HK-2 (cell line): ENCODE data around the gene ERAS.

Experiments used
- DNase-seq: peaks from one replicate; pipeline ENCODE4 v3.0.0-alpha.2; 2018; ENCODE audit not compliant: unreplicated experiment

The ERAS gene, protein sequence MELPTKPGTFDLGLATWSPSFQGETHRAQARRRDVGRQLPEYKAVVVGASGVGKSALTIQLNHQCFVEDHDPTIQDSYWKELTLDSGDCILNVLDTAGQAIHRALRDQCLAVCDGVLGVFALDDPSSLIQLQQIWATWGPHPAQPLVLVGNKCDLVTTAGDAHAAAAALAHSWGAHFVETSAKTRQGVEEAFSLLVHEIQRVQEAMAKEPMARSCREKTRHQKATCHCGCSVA

DNA sequence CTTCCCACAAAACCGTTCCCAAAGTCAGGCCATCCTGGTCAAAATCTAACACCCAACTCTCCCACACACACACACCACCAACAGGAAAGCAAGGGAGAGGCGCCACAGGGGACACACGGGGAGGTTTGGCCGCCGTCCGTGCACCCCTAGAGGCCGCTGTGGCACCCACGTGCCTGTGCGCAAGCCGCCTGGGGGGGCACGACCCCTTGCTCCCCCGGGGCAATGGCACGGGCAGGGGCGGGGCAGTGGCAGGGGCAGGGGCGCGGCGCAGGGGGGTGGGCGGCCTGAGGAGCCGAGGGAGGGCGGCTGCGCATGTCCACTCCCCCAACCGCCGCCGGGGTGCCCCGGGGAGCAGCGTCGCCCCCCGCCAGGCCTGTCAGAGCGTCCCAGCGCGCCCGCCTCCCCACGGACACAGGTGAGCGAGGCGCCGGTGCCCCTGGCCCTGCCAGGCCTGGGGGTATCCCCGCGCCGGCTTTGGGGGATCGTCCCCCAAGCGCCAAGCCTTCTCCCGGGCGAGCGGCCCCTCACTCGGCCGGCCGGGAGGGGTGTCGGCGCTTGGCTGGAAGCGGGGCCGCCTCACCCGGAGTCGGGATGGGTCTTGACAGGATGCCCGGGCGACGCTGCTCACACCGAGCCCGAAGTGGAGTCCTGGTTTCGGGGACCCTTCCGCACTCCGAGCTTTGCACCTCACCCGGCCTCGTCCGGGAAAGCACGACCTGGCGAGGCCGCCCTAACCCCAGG is at the start of gene ERAS:
ERAS (plus strand) TSS at position 379 of the 741 bp plus-strand sequence. CDS start 2,611 bp downstream, outside the sequence.
- DNase-seq = no peak

DNA sequence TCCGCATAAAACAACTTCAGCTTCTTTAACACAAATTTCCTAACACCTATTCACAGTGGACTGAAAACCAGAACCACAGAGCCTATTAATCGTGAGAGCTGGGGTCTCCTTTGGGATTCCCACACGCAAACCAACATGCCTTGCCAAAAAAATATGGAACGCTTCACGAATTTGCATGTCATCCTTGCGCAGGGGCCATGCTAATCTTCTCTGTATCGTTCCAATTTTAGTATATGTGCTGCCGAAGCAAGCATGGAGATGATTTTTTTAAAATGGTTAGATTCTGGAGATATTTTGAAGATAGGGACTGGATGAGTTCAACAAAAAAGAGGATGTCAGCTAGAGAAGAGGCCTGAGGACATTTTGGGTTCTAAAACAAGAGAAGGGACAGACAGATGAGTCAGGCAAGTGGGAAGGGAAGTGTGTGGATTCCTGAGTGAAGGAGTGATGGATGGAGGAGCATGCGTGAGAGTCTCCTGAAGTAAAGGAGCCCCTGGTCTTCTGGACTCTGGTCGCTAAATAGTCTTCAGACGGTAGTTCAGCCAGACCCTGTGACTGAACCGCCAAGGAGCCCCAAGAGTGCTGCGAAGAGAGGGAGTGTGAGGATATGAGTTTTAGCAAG is 49.4 kb upstream of the ERAS start:
- DNase-seq = no peak

DNA sequence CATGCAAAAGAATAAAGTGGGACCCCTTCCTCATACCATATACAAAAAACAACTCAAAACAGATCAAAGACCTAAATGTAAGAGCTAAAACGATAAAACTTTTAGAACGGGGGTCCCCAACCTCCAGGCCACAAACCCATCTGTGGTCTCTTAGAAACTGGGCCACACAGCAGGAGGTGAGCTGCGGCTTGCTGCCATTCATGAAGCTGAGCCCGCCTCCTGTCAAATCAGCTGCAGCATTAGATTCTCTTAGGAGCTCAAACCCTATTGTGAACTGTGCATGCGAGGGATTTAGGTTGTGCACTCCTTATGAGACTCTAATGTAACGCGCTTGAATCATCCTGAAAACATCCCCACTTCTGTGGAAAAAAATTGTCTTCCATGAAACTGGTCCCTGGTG is 46.9 kb upstream of the ERAS start:
- DNase-seq = no peak

DNA sequence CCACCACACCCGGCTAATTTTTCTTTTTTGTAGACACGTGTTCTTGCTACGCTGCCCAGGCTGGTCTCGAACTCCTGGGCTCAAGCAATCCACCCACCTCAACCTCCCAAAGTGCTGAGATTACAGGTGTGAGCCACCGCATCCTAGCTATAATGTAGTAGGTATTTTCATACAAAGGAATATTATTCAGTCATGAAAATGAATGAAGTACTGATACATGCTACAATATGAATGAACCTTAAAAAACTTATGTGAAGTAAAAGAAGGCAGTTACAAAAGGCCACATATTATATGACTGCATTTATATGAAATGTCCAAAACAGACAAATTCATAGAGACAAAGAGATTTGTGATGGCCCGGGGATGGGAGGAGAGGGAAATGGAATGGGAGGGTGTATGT is 44.6 kb upstream of the ERAS start:
- DNase-seq = no peak

DNA sequence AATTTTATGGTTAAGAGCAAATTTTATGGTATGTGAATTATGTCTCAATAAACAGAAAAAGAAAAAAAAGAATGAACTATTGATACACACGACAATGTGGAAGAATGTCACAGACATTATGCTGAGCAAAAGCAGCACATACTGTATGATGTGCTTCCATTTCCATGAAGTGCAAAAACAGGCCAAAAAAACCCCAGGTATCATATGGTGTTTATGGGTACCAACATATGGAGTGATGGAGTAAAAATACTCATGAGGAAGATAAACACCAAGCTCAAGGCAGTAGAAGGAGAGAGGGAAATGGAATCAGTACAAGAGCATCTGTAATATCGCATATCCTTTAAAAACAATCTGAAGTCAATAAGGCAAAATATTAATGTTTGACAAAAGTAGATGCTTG is 44.1 kb upstream of the ERAS start:
- DNase-seq = no peak

DNA sequence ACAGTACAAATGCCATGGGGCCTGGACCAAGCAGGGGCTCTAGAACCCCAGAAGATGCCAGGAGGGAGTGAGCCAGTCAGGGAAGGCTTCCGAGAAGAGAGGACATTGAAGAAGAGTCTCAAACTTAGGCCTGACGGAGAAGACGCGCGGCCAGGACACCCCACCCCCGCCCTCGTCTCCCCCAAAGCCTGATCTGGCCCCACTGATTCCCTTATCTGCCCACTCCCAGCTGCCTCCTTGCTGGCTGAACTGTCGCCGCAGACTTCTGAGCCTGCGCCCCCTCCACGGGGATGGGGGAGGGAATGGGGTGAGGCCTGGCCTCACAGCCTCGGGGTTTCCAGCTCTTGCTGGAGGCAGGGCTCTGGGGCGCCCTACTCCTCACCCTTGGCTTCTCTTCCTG is 43.5 kb upstream of the ERAS start:
- no peak for DNase-seq

DNA sequence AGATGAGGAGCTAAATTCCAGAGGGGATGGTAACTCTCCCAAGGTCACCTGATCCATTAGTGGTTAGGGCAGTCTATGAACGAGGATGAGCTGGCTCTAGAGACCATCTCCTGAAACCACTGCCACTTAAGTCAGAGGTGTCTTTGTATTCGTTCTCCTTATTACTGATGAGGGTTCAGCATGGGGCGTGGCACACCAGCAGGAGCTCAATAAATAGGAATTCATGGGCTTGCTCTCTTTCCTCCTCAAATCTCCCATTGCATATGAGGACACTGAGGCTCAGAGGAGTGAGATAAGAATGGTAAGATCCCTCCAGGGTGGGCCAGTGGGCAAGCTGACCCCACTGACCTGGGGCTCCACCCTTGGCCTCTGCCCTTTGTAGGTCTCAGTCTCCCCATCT is 41.6 kb upstream of the ERAS start:
- DNase-seq = no peak

DNA sequence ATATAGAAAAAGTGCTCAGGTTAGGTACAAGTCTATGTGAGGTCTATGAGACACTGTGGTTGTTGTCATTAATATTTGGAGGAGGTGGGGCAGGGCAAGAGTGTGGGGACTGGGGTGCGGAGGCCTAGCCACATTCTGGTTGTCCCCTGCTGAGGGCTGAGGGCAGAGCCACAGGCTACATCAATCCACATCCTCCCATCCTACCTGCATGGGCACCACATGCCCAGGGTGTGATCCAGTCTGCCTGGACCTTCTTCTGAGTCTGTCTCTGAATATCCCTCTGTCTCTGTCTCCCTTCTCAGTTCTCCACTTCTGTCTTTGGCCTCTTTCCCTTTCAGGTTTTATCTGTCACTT is 41.1 kb upstream of the ERAS start:
- no peak for DNase-seq

DNA sequence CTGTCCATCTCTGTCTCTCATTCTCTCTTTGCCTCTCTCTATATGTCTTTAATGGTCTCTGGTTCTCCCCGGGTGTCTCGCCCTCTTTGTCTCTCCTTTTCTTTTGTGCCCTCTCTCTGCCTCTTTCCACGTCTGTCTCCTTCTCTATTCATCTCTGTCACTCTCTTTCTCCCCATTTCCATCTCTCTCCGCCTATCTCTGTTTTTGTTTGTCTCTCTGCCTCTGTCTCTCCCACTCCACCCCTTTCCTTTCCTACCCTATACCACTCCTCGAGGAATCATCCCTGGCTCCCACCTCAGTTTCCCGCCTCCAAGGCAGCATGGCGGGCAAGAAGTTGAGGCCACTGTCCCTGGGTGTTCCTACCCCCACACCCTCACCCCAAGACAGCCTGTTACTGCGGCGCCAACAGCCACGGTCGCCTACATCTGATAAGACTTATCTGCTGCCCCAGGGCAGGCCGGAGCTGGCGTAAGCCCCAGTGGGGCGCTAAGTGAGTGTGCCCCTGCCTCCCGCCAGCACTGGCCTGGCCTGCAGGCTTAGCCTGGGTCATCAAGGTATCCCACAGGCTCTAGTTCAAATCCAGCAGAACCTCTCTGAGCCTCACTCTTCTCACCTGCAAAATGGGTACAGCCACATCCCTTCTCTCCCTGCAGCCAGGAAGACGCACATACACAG is 40.6 kb upstream of the ERAS start:
- no peak for DNase-seq

DNA sequence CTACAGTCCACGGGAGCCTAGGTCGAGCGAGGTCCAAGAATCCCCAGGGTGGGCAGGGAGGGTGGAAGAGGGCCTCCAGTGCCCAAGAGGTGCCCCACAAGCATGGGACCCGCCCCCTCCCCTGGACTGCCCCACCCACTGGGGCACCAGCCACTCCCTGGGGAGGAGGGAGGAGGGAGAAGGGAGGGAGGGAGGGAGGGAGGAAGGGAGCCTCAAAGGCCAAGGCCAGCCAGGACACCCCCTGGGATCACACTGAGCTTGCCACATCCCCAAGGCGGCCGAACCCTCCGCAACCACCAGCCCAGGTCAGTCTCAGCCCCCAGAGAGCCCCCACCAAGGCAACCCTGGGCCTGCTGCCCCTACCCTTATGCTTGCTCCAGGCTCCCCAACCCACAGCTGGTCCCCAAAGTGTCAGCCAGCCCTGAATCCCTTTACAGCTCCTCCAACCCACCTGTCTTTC is 39.9 kb upstream of the ERAS start, which contains the start of gene GATA1:
GATA1 (plus strand) TSS at position 250 of the 460 bp plus-strand sequence. CDS start 4,520 bp downstream, outside the sequence.
- no peak for DNase-seq

DNA sequence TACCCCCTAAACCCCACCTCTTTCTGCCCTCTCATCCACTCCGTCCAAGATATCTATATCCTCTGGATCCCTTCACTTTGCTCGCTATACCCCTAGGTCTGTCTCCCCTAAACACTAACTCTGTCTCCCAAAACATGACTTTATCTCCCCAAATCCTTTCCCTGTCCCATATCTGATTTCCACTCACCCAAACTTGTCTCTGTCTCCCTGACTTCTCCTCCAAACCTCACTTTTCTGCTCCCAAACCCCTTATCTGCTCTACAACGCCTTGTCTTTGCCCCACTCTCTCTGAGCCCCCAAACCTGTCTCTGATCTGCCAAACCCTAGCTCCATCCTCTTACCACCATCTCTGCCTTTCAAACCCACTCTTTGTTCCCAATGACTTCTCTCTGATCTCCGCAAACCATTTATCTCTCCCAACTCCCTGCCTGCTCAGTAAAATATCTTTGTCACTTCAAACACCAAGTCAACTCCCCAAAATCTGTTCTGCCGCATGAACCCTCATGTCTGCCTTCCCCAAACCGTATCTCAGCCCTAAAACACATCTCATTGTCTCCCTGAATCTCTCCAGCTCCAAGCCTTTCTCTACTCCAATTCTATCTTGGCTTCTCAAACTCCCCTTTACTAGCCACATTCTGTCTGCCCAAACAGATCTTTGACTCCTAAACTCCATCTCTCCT is 39.3 kb upstream of the ERAS start:
- DNase-seq = no peak

DNA sequence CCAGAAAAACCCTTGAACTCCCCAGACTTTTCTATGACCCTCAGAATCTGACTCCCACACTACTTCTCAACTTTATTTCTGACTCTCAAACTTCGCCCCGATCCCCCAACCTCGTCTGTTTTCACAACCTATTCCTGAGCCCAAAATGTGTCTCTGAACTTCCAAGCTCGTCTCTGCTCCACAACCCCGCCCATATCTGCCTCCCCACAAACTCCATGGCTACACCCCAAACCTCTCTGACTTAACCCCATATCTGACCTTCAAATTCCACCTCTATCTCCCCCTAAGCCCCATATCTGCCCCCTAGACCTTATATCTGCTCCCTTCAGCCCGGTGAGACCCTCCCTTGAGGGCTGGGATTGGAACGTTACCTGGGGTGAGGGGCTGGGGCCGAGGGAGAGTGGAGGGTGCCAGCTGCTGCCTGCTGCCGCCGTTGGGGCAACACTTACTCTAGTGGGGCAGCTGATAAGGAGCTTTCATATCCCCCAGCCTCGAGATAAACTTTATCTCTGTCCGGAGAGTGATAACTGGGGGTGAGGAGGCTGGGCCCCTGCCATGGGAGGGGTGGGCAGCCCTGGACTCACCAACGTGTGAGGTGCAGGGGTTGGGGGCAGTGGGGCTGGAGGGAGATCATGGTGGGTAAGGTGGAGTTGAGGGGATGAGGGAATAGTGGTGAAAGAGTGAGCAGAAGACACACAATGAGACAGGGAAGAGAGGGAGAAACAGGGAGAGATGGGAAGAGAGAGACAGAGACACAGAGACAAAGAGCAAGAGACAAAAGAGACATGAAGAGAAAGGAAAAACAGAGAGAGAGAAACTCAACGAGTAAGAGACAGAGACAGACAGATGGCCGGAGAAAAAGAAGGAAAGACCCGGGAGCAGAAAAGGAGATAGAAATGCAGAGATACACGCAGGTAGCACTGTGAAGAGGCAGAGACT is 38.5 kb upstream of the ERAS start:
- no peak for DNase-seq

DNA sequence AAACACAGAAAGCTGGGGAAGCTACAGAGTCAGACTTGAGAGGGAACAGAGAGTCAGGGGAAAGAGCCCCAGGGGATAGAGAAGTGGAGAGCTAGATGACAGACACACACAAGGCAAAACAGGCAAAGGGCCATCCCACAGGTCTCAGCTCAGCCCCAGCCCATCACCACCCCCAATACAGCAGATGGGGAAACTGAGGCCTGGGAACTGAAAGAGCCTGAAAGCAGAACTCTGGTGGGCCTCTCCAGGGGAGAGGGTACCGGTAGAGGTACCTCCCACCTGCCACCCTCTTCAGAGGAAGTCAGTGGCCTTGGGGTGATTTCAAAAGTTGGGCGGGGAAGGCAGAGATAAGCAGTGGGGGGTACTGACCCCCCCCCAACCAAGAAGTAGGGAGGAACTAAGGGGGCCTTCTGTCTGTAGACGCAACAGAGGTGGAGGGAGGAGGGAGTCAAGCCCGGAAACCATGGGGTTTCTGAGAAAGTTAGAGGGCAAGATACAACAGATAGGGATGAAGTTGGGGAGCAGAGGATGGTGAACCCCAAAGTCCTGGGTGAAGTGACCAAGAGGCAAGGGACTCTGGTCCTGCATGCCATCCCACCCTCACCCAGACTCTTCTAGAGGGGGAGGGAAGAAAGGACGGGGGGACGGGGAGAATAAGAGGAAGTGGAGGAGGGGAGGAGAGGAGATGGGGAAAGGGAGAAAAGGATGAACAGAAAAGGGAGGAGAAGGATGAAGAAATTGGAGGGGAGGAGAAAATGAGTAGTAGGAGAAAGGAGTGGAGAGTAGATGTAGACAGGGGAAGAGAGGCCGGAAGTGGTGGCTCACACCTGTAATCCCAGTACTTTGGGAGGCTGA is 36.7 kb upstream of the ERAS start:
- no peak for DNase-seq

DNA sequence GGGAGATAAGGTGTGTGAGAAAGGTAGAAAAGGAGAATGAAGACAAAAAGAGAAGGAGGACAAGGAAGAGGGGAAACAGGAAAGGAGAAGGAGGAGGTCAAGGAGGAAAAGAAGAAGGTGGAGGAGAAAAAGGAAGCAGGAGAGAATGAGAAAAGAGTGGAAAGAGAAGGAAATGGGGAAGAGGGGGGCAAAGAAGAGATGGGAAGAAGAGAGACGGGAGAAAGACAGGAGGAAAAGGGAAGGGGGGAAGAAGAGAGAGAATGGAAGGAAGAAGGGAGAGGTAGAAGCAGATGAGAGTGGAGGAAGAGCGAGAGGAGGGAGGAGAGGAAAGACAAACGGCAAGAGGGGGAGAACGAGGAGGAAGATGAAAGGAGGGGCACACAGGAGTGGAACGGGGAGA is 35.8 kb upstream of the ERAS start:
- no peak for DNase-seq

DNA sequence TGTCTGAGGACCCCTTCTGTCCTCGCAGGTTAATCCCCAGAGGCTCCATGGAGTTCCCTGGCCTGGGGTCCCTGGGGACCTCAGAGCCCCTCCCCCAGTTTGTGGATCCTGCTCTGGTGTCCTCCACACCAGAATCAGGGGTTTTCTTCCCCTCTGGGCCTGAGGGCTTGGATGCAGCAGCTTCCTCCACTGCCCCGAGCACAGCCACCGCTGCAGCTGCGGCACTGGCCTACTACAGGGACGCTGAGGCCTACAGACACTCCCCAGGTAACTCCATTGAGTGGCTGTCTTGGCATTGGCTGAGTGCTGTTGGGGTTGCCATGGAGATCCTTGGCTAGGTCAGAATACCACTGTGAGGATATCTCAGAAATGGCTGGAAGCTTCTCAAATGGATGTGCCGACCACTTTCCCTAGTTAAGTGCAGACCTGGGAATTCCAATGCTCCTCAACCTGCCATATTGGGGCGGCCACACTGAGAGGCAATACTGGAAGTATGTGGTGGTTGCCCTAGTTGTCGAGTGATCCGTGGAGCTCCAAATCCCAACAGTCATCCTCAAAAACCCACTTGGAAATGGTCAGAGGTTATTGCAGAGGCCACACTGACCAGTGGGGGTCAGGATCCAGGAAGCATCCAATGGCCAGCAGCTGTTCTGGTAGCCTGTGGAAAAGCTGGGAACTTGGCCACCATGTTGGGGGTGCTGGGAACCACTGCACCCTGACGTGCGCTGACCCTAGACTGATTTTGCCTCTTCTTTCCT is 35.1 kb upstream of the ERAS start:
- DNase-seq = no peak

DNA sequence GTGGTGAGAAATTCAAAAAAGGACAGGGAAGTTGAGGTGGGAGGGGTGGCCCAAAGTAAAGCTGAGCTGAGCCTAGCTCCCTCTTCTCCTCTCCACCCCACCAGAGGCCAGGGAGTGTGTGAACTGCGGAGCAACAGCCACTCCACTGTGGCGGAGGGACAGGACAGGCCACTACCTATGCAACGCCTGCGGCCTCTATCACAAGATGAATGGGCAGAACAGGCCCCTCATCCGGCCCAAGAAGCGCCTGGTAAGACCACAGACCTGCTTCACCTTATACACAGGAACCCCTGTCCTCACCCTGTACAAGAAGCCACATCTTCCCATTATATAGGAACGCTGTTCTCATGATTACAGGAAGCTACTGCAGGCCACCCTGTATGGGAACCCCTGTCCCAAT is 34.1 kb upstream of the ERAS start:
- DNase-seq = no peak

DNA sequence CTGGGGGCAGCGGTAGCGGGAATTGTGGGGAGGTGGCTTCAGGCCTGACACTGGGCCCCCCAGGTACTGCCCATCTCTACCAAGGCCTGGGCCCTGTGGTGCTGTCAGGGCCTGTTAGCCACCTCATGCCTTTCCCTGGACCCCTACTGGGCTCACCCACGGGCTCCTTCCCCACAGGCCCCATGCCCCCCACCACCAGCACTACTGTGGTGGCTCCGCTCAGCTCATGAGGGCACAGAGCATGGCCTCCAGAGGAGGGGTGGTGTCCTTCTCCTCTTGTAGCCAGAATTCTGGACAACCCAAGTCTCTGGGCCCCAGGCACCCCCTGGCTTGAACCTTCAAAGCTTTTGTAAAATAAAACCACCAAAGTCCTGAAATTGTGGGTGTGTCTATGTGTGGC is 32.4 kb upstream of the ERAS start:
- DNase-seq = no peak

DNA sequence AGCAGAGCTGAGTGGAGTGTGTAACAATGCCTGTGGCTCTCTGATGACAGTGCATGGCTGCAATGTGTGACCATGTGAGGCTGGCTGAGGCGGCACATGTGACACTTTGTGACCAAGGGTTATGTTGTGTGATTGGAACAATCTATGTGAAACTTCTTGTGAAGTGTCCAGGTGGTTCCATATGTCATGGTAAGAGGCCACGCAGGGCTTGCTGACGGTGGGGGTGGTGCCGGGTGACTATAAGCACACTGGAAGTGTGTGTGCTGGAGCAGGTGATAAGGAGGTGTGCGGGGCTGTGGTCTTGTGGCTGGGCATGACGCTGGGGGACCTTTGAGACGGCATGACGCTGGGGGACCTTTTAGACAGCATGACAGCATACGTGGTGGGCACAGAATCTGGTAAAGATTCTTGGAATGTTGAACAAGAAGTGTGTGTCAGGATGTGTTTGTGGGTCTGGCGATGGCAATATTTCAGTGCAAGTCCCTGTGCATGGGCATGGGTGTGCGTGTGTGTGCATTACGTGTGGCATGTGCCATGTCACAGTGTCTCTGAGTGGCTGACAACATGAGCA is 31.9 kb upstream of the ERAS start:
- DNase-seq = no peak
